AG10803 (cell line): ENCODE data around the gene TC2N.

ENCODE experiments used
- DNase-seq: peaks from one replicate; pipeline ENCODE4 v3.0.0; 2010; ENCODE audit warnings: low read depth
- H3K4me3 ChIP-seq: 2 replicates; pipeline ENCODE4 v1.5.1; 2011; ENCODE audit warnings: mild to moderate bottlenecking, low read length, control low read depth
- CTCF ChIP-seq: conservative IDR thresholded peaks from 2 replicates; pipeline ENCODE4 v1.5.1; 2011; ENCODE audit warnings: mild to moderate bottlenecking, low read length, control low read depth, inconsistent platforms

TC2N gene

GRCh38 chr14:91897106-91897701 lies 29.9 kb upstream of the TC2N start:
- H3K4me3 ChIP-seq, result no peak overlapping the region; the same call in 1 of the 2 replicates
- TF ChIP-seq CTCF, result no peak
- DNase-seq, result peak; percentile 93

- DNase-seq, result no peak
- H3K4me3 ChIP-seq, result no peak overlapping the region
- no peak for TF ChIP-seq CTCF
Observed at GRCh38 chr14:91896419-91896818, 29.1 kb upstream of the TC2N start.

- no peak overlapping the region for H3K4me3 ChIP-seq
- TF ChIP-seq CTCF, result no peak
- DNase-seq, result no peak
Observed at GRCh38 chr14:91893669-91894068, 26.3 kb upstream of the TC2N start.

- TF ChIP-seq CTCF, result peak; percentile 38
- no peak for DNase-seq
- no peak overlapping the region for H3K4me3 ChIP-seq
Observed at GRCh38 chr14:91893007-91893406, 25.7 kb upstream of the TC2N start.

GRCh38 chr14:91891721-91892220 lies 24.4 kb upstream of the TC2N start:
- peak; percentile 78 for DNase-seq
- no peak for TF ChIP-seq CTCF
- H3K4me3 ChIP-seq, result no peak overlapping the region

- DNase-seq, result no peak
- H3K4me3 ChIP-seq, result no peak overlapping the region
- no peak for TF ChIP-seq CTCF
Observed at GRCh38 chr14:91891101-91891500, 23.8 kb upstream of the TC2N start.

GRCh38 chr14:91890291-91890749 lies 23.0 kb upstream of the TC2N start:
- no peak overlapping the region for H3K4me3 ChIP-seq
- no peak for DNase-seq
- no peak for TF ChIP-seq CTCF
